HG03558 (cell line): Measurements from ENCODE around the gene POLD1.

Source experiments
- ATAC-seq: cut with Tn5 transposase; IDR thresholded peaks from one replicate; pipeline ENCODE4 v1.9.1; 2021; ENCODE audit warnings: moderate number of reproducible peaks; ENCODE audit not compliant: unreplicated experiment; ENCODE audit errors: extremely low read depth

The POLD1 gene

DNA sequence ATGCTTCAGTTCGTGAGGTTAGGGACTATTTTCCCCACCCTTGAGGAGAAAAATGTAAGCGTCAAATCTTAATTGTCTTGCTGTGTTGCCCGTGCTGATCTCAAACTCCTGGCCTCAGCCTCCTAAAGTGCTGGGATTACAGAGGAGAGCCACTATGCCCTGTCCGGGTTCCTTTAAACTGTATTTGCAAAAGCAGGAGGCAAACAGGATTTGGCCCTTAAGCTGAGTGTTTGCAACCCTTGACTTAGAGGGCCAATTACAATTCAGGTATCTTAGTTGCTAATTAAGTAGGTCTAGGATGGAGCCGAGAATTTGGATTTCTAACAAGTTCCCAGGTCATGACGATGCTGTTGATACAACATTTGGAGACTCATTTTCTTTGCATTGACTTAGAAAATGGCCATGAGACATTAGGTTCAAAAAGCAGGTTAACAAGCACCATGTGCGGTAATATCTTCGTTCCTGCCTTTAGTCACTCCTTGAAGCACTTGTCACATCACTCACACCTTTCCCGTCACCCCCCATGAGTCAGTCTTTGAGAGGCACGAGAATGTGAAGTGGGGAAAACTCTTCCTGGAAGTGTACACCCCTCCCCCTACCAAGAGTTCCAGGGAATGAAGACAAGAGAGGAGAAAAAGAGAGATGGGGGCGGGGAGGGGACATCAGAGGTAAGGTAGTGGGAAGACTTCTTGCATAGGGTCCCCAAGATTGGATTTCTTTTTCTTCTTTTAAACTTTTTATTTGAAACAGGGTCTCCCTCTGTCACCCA, 21.3 kb upstream of the POLD1 start:
- ATAC-seq, result no peak

DNA sequence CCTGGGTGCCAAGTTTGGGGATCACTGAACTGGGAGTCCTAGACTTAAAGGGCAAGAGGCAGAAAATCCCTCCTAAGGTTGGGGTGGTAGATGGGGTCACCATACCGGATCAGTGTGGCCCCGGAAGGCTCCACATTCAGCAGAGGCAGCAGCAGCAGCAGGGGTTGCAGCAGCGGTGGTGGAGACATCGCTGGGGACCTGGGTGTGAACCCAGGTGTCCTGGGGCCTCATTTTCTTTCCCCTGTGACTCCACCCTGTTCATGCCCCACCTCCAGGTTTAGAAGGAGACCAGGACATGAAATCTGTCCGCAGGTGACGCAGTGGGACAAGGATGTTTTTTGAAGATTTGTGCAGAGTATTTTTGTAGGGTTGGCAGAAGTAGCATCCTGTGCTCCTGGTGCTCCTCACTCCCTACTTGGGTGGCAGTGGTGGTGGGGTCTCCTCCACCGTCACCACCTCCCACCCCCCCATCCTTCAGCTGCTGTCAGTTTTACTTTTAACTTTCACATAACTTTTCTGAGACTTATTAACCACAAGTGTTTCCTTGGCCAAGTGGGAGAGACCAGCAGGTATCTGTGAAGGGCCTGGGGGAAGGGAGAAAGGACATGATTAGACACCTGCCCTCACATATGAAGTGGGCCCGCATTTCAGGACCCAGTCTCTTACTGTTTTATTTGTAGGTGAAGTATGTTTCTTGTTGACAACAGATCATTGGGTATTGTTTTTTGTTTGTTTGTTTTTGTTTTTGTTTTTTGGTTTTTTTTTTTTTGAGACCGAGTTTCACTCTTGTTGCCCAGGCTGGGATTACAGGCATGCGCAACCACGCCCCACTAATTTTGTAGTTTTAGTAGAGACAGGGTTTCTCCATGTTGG, 18.5 kb upstream of the POLD1 start, which contains the start of gene NAPSA:
TSS of gene NAPSA (minus strand) at position 206 of the 873 bp plus-strand sequence. CDS start at position 188, 18 bp downstream.
- no peak for ATAC-seq

DNA sequence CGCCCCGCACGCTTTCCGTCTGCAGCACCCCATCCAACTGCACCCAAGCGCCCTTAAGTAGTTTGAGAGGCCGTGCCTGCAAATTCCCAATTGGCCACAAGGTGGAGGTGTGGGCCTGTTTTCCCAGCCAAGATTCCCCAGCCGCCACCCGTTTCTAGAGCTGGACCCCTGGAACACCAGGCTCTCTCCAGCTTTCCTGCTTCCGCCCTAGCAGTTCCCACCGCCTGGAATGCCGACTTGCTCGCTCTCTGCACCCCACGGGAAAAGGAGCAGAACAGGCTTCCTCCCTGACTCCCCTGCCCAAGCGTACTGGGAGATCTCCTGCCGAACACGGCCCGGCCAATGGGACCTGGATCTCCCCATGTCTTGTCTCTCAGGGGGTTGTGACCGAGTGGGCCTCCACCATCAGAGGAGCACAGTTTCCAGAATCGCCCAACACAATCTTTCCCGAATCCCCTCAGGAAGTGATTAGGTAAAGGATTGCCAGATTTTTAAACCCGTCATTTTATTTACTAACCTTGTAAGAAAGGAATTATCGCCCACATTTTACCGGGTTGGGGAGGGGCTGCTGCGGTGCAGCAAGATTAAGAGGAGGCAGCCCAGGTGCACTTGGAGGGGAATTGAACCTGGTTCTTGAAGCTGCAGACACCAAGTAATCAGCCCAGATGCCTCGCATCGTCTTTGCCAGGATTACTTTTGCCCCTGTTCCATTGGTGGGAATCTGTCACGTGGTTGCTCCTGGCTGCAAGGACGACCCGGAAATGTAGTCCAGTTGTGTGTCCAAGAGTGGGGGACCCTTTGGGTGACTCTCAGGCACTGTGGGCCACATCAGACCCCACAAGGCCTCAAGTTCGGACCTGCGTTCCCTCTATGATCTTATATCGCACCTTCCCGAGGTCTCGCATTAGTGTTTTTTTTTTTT, 15.2 kb upstream of the POLD1 start:
- ATAC-seq, result no peak

DNA sequence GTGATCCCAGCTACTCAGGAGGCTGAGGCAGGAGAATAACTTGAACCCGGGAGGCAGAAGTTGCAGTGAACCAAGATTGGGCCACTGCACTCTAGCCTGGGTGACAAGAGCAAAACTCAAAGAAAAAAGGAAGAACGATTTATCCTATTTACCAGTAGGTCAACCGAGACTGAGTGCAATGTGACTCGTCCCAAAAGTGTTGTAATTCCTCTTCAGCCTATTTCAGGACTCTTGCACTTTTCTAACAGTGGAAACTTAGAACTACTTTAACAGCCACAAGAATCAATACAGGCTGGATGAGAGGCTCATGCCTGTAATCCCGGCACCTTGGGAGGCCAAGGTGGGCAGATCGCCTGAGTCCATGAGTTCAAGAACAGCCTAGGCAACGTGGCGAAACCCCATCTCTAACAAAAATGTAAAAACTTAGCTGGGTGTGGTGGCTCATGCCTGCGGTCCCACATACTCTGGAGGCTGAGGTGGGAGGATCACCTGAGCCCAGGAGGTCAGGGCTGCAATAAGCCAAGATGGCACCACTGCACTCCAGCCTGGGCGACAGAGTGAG, 12.2 kb upstream of the POLD1 start:
- no peak for ATAC-seq

DNA sequence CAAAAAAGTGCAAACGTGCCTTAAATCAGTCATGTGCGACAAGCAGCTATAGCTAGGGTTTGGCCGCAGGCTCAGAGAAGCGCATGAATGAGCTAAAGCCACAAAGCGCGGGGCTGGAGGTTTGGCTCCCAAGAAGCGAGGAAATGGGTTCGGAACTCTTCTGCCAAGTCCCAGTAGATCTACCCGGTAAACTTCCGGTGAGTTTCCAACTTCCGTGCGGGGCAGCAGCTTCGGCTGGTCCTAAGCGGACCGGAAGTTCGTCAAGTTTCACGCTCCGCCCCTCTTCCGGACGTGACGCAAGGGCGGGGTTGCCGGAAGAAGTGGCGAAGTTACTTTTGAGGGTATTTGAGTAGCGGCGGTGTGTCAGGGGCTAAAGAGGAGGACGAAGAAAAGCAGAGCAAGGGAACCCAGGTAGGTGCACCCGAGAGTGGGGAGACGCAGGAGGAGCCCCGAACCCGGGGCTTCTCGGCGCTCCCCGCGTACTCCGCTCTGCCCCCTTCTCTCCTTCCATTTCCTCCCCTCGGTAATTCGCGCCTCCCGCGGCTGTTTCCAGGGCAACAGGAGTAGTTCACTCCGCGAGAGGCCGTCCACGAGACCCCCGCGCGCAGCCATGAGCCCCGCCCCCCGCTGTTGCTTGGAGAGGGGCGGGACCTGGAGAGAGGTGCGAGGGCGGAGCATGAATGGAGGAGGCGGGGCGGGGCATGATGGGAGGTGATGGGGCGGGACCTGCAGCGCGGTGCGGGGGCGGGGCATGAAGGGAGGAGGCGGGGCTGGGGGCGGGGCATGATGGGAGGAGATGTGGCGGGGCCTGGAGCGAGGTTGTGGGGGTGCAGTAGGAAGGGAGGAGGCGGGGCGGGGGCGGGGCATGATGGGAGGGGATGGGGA, 7.7 kb upstream of the POLD1 start, which contains the start of gene NR1H2:
TSS of gene NR1H2 (plus strand) at position 292 of the 885 bp plus-strand sequence. CDS start 1,149 bp downstream, outside the sequence.
- peak; percentile 65 for ATAC-seq

DNA sequence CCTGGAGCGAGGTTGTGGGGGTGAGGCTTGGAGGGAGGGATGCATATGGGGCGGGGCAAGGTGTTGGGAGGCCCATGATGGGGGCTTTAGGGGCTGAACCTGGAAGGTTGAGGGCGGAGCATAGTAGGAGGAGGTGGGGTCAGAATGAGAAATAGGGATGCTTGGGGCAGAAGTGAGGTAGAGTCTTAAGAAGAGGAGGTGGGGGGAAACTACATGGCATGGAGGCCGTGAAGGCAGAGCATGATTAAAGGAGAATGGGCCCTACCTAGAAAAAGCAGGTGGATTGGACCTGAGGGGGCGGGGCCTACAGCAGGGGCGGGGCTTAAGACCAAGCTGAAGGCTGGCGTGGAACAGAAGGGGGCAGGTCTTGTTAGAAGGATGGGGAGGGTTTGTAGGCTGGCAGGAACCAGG, 7.1 kb upstream of the POLD1 start:
- ATAC-seq, result no peak

DNA sequence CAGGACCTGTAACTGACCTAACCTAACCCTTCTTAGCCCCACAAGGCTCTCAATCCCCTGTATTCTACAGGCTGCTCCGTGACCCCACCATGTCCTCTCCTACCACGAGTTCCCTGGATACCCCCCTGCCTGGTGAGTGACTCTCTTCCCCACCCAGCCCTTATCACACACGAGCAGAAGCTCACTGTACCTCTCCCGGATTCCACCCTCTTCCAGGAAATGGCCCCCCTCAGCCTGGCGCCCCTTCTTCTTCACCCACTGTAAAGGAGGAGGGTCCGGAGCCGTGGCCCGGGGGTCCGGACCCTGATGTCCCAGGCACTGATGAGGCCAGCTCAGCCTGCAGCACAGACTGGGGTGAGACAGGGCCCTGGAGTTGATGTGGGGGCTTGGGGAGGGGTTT, 6.6 kb upstream of the POLD1 start:
- ATAC-seq, result no peak

DNA sequence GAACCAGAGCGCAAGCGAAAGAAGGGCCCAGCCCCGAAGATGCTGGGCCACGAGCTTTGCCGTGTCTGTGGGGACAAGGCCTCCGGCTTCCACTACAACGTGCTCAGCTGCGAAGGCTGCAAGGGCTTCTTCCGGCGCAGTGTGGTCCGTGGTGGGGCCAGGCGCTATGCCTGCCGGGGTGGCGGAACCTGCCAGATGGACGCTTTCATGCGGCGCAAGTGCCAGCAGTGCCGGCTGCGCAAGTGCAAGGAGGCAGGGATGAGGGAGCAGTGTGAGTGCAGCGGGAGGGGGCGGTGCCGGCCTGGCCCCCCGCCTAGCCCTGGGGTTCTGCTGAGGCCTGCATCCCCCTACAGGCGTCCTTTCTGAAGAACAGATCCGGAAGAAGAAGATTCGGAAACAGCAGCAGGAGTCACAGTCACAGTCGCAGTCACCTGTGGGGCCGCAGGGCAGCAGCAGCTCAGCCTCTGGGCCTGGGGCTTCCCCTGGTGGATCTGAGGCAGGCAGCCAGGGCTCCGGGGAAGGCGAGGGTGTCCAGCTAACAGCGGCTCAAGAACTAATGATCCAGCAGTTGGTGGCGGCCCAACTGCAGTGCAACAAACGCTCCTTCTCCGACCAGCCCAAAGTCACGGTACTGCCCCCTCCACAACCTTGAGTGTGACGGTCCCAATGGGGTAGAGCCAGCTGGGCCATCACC, 5.8 kb upstream of the POLD1 start:
- ATAC-seq, result no peak

DNA sequence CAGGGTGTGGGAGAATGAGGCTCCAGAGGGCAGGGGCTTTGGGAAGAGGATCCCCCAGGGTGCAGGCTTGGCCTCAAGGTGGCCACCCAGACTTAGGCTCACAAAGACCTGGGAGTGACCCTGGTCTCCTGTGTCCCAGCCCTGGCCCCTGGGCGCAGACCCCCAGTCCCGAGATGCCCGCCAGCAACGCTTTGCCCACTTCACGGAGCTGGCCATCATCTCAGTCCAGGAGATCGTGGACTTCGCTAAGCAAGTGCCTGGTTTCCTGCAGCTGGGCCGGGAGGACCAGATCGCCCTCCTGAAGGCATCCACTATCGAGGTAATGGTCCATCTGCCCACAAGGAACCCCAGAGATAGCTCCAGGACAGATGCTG, 5.3 kb upstream of the POLD1 start:
- ATAC-seq, result no peak

DNA sequence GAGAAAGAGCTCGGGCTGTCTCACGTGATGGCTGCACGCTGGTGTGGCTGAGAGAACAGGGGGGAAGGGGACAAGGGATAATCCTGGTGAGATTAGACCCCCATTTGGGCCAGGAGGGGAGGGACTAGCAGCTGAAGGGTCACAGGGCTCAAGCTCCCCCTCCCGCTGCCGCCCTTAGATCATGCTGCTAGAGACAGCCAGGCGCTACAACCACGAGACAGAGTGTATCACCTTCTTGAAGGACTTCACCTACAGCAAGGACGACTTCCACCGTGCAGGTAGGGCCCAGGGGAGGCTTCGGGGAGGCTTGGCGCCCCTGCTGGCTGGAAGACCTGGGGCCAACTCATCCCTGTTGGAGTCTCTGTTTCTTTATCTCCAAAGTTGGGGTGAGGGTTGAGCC, 4.5 kb upstream of the POLD1 start:
- no peak for ATAC-seq

DNA sequence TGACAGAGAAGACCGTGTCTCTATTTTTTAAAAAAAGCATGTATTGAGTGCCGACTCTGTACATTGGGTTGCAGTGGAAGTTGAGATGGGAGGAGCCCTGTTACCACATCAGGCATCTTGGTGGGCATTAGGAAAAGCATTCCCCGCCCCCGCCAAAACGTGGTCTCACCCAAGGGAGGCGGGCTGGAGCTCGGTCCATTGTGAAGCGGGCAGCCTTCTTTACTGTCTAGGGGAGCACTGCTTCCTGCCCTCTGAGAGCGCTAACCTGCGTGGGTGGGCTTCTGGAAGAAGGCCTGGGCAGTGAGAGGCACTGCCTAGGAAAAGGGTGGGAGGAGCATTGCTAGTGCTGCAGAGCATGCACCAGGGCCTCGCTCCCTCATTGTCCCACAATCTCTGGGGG, 4.0 kb upstream of the POLD1 start:
- no peak for ATAC-seq

DNA sequence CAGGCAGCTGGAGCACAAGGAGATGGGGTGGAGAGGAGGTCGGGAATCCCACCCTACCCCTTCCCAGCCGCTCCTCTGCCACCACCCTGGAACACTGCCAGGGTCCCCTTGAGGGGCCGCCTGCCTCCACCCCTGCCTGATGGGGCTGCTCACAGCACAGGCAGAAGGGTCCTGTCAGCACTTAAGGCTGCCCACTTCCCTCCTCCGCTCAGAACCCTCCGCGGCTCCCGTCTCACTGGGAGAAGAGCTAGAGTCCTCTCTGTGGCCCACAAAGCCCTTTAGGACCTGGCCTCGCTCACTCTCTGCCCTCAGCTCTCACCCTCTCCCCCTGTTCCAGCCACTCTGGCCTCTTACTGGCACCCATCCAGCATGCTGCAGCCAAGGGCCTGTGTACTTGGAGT, 3.4 kb upstream of the POLD1 start:
- ATAC-seq, result no peak

DNA sequence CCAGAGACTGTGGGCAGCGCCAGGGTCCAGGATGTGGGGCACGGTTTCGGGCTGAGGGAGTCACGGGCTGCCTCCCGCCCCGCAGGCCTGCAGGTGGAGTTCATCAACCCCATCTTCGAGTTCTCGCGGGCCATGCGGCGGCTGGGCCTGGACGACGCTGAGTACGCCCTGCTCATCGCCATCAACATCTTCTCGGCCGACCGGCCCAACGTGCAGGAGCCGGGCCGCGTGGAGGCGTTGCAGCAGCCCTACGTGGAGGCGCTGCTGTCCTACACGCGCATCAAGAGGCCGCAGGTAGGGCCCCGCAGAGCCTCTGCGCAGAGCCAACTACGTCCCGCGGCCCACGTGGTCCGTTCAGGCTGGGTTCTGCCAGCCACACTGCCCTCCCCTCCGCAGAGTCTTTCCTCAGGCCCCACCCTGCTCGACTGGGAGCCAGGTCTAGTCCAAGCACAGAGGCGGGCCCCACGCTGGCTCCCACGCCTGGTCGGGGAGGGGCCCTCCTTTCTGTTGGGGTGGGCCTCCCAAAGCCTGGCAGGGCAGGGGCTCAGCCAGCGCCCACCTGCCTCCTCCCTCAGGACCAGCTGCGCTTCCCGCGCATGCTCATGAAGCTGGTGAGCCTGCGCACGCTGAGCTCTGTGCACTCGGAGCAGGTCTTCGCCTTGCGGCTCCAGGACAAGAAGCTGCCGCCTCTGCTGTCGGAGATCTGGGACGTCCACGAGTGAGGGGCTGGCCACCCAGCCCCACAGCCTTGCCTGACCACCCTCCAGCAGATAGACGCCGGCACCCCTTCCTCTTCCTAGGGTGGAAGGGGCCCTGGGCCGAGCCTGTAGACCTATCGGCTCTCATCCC, 2.0 kb upstream of the POLD1 start:
- no peak for ATAC-seq

DNA sequence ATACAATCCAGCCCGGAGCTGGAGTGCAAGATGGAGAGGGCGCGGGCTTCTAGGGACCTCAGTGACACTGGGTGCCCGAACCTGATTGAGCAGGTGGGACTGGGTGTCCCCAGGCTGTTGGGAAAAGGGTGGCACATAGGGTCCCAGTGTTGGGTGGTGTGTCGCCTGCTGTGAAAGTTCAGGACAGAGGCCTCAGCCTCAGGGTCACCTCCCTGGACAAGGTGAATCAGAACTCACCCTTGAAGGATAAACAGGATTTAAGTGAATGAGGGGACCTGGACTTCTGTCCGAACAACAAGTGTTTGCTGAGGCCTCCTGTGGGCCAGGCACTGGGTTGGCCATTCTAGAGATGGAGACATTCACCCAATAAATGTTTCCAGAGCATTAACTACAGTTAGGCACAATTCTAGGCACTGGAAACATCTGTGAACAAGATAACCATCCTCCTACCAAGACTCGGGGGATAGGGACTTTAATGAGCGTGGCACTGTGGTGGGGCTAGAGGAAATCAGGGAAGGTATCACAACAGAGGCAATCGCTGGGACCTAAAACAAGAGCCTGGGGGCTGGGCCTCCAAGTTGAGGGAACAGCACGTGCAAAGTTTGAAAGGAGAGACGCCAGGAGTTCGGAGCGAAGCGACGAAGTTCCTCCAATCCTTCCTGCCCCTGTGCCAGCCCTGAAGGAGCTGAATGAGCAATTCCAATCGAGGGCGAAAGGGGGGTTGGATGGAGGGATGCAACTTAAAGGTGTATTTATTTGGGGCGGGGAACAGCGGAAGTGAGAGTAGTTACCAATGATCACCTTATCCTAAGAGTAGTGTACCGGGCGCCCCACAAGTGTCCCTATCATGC, 921 bp upstream of the POLD1 start:
- ATAC-seq, result no peak

DNA sequence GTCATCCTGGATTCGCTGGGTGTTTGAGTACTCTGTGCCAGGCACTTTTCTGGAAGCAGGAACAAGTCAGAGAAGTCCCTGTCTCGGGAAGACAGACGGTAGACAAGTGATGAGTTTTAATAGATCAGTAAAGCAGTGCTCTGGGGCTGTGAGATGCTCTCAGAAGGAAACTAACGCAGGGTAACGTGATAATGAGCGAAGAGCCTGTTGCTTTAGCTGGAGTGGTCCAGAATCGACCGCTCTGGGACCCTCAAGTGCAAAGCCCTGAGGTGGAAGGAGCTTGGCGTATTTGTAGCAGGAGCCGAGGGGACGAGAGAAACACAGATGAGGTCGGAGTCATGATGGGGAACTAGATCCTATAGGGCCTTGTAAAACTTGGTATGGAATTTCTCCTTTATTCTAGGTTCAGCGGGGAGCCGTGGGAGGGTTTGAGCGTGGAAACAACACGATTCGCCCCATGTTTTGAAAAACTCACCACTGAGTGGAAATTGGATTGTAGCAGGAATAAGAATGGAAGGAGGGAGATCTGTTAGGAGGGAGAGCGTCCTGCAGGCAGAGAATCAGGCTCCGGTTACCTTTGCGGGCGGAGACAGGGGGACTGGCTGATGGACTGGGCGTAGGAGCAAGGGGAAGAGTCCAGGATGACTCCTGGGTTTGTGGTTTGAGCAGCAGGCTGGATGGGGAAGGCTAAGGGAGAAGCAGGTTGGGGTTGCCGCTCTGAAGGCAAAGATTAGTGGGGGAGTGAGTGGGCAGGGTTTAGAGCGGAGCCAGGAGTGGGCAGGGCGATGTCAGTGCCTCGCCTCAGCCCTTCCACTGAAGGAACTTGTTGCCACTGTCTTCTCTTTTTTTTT, 763 bp downstream of the POLD1 start:
- no peak for ATAC-seq
